Loucy (cell line): ENCODE measurements around the gene PRRT4.

ENCODE experiments used
- CTCF ChIP-seq: fragments of 200-600 bp; sonication (generic); conservative IDR thresholded peaks from 2 replicates; pipeline ENCODE4 v1.5.1; 2014; ENCODE audit warnings: mild to moderate bottlenecking, antibody characterized with exemption, low read length
- EZH2phosphoT487 ChIP-seq: fragments of 200-600 bp; IDR thresholded peaks from 2 replicates; pipeline ENCODE4 v1.6.1; 2018; ENCODE audit warnings: antibody characterized with exemption, mild to moderate bottlenecking, moderate library complexity, borderline replicate concordance

GRCh38 chr7:128393526-128394330, 32.2 kb upstream of the PRRT4 start:
- TF ChIP-seq CTCF (no peak), EZH2phosphoT487 (no peak)
